HG02623 (cell line): ENCODE data around the gene OR3A3.

ENCODE experiments used
- ATAC-seq: cut with Tn5 transposase; IDR thresholded peaks from one replicate; pipeline ENCODE4 v1.9.1; 2021; ENCODE audit warnings: moderate library complexity; ENCODE audit not compliant: unreplicated experiment

OR3A3 gene

DNA sequence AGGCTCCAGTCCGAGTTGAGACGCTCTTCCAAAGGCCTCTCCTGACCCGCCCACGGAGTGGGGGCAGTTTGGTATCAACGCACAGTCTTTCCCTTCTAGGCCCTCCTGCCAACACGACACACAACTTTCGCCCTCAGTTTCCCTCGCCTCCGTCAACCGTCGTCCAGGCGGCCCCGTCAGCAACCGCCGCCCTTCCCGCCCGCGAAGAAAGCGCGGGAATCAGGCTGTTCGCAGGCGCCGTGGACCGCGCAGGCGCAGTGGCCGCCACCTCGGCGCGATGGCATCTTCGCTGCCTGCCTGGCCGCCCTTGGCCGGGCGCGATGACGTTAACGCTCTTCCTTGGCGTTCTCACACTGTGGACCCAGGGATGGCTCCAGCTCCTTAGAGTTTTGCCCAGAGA is 60.4 kb downstream of the OR3A3 start, which contains the start of gene SPATA22:
TSS of gene SPATA22 (minus strand) at position 221 of the 400 bp plus-strand sequence. CDS start 2,494 bp downstream, outside the sequence.
- no peak for ATAC-seq

DNA sequence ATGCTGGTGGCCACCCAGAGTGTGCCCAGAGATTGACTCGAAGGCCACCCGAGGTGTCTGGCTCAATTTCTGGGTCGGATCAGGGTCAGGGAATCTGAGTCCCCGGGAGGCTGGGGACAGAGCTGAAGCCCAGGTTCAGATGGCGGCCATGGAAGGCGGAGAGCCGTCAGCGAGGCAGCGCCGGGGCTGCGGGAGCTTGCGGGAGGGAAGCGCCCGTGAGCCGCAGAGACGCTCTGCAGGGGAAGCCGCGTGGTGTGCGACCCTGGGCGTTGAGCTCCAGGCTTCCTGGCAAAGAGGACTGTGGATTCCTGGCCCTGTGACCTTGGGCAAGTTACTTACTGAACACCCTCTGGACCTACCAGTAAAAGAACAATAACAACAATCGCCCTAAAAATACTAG is 61.0 kb downstream of the OR3A3 start:
- ATAC-seq, result no peak
